IMR-90 (cell line): ENCODE measurements around the gene RUSF1.

Experiments used
- CEBPB ChIP-seq: IDR thresholded peaks from 2 replicates; pipeline ENCODE4 v1.6.1; 2012; ENCODE audit warnings: low read depth, low read length, improper control_type of control experiment
- CHD1 ChIP-seq: IDR thresholded peaks from 2 replicates; pipeline ENCODE4 v1.6.1; 2012; ENCODE audit warnings: low read depth, low read length, improper control_type of control experiment
- MAZ ChIP-seq: IDR thresholded peaks from 2 replicates; pipeline ENCODE4 v1.6.1; 2012; ENCODE audit warnings: low read depth, mild to moderate bottlenecking, low read length, improper control_type of control experiment, moderate library complexity, borderline replicate concordance
- MXI1 ChIP-seq: IDR thresholded peaks from 2 replicates; pipeline ENCODE4 v1.6.1; 2012; ENCODE audit warnings: low read depth, mild to moderate bottlenecking, low read length, moderate library complexity, borderline replicate concordance
- POLR2A ChIP-seq: IDR thresholded peaks from 2 replicates; pipeline ENCODE4 v1.6.1; 2012; ENCODE audit warnings: mild to moderate bottlenecking, low read depth, low read length
- RAD21 ChIP-seq: IDR thresholded peaks from 2 replicates; pipeline ENCODE4 v1.6.1; 2012; ENCODE audit warnings: low read length, improper control_type of control experiment
- RFX5 ChIP-seq: IDR thresholded peaks from 2 replicates; pipeline ENCODE4 v1.8.0; 2012; ENCODE audit warnings: low read depth, mild to moderate bottlenecking, low read length, moderate library complexity
- TF ChIP-seq, protein P1 (sequence below): conservative IDR thresholded peaks from 2 replicates; pipeline ENCODE4 v1.5.1; 2012; ENCODE audit warnings: mild to moderate bottlenecking, low read depth, low read length, improper control_type of control experiment

DNA sequence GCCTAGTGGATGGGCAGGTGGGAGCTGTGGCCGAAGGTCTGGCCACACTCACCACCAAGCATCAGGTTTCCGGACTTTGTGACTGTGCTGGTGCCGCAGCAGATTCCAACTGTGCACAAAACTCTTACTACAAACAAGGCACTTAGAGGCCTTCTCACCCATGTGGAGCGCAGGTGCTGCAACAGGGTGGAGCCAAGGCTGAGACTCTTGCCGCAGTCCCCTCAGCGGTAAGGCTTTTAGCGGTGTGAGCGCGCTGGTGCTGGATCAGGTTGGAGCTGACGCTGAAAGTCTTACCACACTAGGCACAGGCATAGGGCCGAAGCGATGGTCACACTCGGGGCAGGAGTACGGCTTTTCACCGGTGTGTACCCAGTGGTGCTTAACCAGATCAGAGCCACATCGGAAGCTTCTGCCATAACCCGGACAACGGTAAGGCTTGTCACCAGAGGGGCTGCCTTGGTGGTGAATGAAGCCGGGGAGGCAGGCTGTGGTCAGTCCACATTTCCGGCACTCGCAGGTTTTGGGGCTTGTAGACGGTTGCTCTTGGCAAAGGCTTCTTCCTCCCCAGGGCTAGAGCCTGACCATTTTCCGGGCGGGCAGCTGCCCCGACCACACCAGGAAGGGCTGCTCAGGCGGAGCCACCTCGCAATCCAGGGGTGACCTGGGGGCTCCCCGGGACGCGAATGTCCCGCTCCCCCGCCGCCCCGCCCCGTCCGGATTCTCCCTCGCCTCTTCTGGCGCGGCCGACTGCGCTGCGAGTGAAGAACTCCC is 49.9 kb downstream of the RUSF1 start:
- TF ChIP-seq, protein P1, sequence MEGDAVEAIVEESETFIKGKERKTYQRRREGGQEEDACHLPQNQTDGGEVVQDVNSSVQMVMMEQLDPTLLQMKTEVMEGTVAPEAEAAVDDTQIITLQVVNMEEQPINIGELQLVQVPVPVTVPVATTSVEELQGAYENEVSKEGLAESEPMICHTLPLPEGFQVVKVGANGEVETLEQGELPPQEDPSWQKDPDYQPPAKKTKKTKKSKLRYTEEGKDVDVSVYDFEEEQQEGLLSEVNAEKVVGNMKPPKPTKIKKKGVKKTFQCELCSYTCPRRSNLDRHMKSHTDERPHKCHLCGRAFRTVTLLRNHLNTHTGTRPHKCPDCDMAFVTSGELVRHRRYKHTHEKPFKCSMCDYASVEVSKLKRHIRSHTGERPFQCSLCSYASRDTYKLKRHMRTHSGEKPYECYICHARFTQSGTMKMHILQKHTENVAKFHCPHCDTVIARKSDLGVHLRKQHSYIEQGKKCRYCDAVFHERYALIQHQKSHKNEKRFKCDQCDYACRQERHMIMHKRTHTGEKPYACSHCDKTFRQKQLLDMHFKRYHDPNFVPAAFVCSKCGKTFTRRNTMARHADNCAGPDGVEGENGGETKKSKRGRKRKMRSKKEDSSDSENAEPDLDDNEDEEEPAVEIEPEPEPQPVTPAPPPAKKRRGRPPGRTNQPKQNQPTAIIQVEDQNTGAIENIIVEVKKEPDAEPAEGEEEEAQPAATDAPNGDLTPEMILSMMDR, result 0 out of 2 replicates have a peak, but pooled peaks have one; percentile 24
- no peak for TF ChIP-seq POLR2A
- TF ChIP-seq MXI1, result no peak
- TF ChIP-seq CEBPB, result no peak
- TF ChIP-seq MAZ, result no peak; the same call in 1 of the 2 replicates
- no peak for TF ChIP-seq RFX5
- TF ChIP-seq CHD1, result 0 out of 2 replicates have a peak, but pooled peaks have one; percentile 29
- TF ChIP-seq RAD21, result no peak
